Right atrium auricular region (tissue), 2 donors: ENCODE data around the gene THAP7. TPM values are rescaled to one million over a fixed set of nuclear protein-coding genes. Genes with fewer than 3 reads are reported as not detected.

Source experiments
- DNase-seq: peaks from one replicate; pipeline ENCODE4 v3.0.0-alpha.2; 2019; ENCODE audit warnings: low spot score
- H3K27ac ChIP-seq, 2 donors: fragments of 200-600 bp; sonication (generic); 1 replicate in 1 of 2; 2 replicates in 1 of 2; pipeline ENCODE4 v1.5.1; 2016 to 2019
- H3K27me3 ChIP-seq, 2 donors: fragments of 200-600 bp; sonication (generic); one replicate each; pipeline versions ENCODE4 v1.5.1 to v1.6.0; 2017 to 2019
- H3K36me3 ChIP-seq: fragments of 200-600 bp; sonication (generic); one replicate; pipeline ENCODE4 v1.5.1; 2016
- H3K4me1 ChIP-seq, 2 donors: fragments of 200-600 bp; sonication (generic); one replicate each; pipeline versions ENCODE4 v1.5.1 to v1.6.0; 2017 to 2019
- H3K4me3 ChIP-seq, 2 donors: fragments of 200-600 bp; sonication (generic); 1 replicate in 1 of 2; 2 replicates in 1 of 2; pipeline ENCODE4 v1.5.1; 2017 to 2019; ENCODE audit warnings: mild to moderate bottlenecking in 1 of 2, moderate library complexity in 1 of 2
- H3K9me3 ChIP-seq, 2 donors: fragments of 200-600 bp; sonication (generic); one replicate each; pipeline ENCODE4 v1.5.1; 2019
- CTCF ChIP-seq, 2 donors: fragments of 200-600 bp; sonication (generic); IDR thresholded peaks; one replicate each; pipeline ENCODE4 v1.5.1; 2019; ENCODE audit warnings: antibody characterized with exemption in 2 of 2
- total RNA-seq, 2 donors: library from RNA; depleted of rRNA; stranded (reverse); fragments of >200 nt; gene quantifications; one replicate each; pipeline ENCODE4 v1.1.0, GENCODE V29; 2016

THAP7 gene
- total RNA-seq, 2 donors from 2014 or later, result 39.8 to 51.1 TPM

- Histone ChIP-seq H3K4me1 (peaks cover 0 to 41% of the 10 kb centered on the region in 2 donors), H3K27ac (no peak overlapping the region), H3K4me3 (no peak overlapping the region), H3K36me3 (no peaks in the 10 kb centered on the region), H3K9me3 (peaks cover 0 to 10% of the 10 kb centered on the region in 2 donors), H3K27me3 (no peaks in the 10 kb centered on the region)
- no peak for DNase-seq
- TF ChIP-seq CTCF (IDR thresholded peaks at IDR 0.05), result no peak
These were observed 21.4 kb downstream of the THAP7 start for GRCh38 chr22:20980523-20980922.

DNA sequence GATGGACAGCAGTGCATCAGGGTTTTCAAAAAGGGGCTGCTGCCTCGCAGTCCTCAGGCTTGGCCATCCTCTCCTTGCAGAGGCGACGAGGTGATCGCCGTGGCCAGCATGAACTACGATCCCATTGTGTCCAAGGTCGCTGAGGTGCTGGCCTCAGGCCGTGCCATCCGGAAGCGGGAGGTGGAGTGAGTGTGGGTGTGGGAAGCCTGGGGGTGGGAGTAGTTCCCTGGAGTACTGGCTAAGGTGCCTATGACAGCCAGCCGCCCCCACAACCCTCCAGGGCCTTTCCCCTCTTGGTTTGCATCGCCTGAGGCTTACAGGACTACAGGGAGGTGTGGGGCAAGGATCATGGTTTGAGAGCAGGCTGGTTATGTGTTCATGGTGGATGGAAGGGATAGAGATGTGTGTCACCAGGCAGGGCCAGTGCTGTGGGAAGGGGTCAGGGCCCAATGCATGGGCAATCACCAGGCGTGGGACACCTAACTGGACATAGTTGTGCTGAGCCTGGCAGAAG lies 21.9 kb downstream of the THAP7 start:
- H3K27me3 ChIP-seq, result no peaks in the 10 kb centered on the region
- TF ChIP-seq CTCF (IDR thresholded peaks at IDR 0.05), result no peak
- peaks cover 0 to 41% of the 10 kb centered on the region in 2 donors for H3K4me1 ChIP-seq
- no peaks in the 10 kb centered on the region for H3K36me3 ChIP-seq
- no peak for DNase-seq
- H3K9me3 ChIP-seq, result peaks cover 0 to 10% of the 10 kb centered on the region in 2 donors
- H3K27ac ChIP-seq, result peak overlapping the region in 1 of 2 donors; percentile 35
- H3K4me3 ChIP-seq, result peak overlapping the region in 1 of 2 donors; percentile 35

DNA sequence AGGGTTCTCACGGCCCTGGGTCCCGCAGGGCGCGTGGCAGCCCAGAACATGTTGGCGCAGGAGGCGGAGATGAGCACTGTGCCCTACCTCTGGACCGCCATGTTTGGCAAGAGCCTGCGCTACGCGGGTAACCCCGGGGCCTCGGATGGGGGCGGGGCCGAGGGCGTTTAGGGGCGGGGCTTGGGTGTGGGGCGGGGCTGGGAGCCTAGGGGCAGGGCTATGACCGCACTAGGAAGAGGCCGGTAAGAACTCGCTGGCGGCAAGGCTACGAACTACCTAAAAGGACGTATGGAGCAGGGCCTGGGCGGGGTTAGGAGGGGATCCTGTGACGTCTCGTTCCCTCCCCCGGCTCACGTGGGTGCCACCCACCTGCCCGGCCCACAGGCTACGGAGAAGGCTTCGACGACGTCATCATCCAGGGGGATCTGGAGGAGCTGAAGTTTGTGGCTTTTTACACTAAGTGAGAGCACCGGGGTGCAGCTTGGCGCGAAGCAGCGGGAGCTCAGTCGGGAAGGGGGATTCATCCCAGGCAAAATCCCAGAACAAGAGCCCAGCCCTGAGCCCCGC lies 22.6 kb downstream of the THAP7 start:
- TF ChIP-seq CTCF (IDR thresholded peaks at IDR 0.05), result no peak
- H3K36me3 ChIP-seq, result no peaks in the 10 kb centered on the region
- H3K4me1 ChIP-seq, result peaks cover 0 to 41% of the 10 kb centered on the region in 2 donors
- DNase-seq, result no peak
- no peaks in the 10 kb centered on the region for H3K27me3 ChIP-seq
- peak overlapping the region; percentile 17 to 35 for H3K4me3 ChIP-seq
- peaks cover 0 to 10% of the 10 kb centered on the region in 2 donors for H3K9me3 ChIP-seq
- H3K27ac ChIP-seq, result peak overlapping the region in 1 of 2 donors; percentile 35

DNA sequence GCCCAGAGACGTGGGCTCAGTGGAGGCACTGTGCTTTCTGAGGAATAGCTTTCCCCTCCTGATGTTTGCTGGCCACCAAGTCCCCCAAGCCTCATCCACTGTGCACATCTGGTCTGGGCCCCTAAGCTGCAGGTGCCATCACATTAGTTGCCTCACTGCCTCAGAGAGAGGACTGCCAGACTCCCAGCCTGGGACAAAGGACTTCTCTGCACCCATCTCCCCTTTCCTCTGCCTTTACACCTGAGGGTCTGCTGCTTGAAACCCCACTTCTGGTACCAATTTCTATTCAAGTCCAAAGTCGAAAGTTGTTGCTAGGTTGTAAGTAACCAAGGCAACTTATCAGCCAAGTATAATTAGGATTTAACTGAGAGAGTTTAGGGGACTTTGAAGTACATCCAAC lies 23.5 kb downstream of the THAP7 start:
- no peak for DNase-seq
- Histone ChIP-seq H3K4me1 (peaks cover 0 to 36% of the 10 kb centered on the region in 2 donors), H3K27ac (no peak overlapping the region), H3K36me3 (no peaks in the 10 kb centered on the region), H3K9me3 (peaks cover 0 to 10% of the 10 kb centered on the region in 2 donors), H3K27me3 (no peaks in the 10 kb centered on the region), H3K4me3 (no peak overlapping the region)
- no peak for TF ChIP-seq CTCF (IDR thresholded peaks at IDR 0.05)

- H3K4me3 ChIP-seq, result no peak overlapping the region
- no peaks in the 10 kb centered on the region for H3K27me3 ChIP-seq
- no peak overlapping the region for H3K27ac ChIP-seq
- TF ChIP-seq CTCF (IDR thresholded peaks at IDR 0.05), result no peak
- peaks cover 0 to 28% of the 10 kb centered on the region in 2 donors for H3K4me1 ChIP-seq
- no peak for DNase-seq
- H3K36me3 ChIP-seq, result no peaks in the 10 kb centered on the region
- H3K9me3 ChIP-seq, result peaks cover 0 to 10% of the 10 kb centered on the region in 2 donors
These were observed 24.3 kb downstream of the THAP7 start for GRCh38 chr22:20977516-20978170.
